Progenitor cell of endocrine pancreas (in vitro differentiated cells): ENCODE measurements around the gene CFDP1. TPM values are rescaled to one million over a fixed set of nuclear protein-coding genes. Genes with fewer than 3 reads are reported as not detected.
A peak's percentile ranks its signal among the peaks of the same experiment; 100 is the strongest.

Experiments used
- DNase-seq: peaks from one replicate; pipeline ENCODE4 v3.0.0; 2021; ENCODE audit warnings: low spot score; ENCODE audit not compliant: unreplicated experiment
- H3K27ac Mint-ChIP-seq: 2 replicates; pipeline ENCODE4 v1.8.0; 2021; ENCODE audit warnings: mild to moderate bottlenecking, moderate library complexity, mixed read lengths
- H3K27me3 Mint-ChIP-seq: 2 replicates; pipeline ENCODE4 v1.8.0; 2021; ENCODE audit warnings: mixed read lengths
- H3K36me3 Mint-ChIP-seq: 2 replicates; pipeline ENCODE4 v1.8.0; 2022; ENCODE audit warnings: mixed read lengths; ENCODE audit not compliant: insufficient read depth
- H3K4me1 Mint-ChIP-seq: 2 replicates; pipeline ENCODE4 v1.8.0; 2021; ENCODE audit warnings: low read depth, mixed read lengths
- H3K4me3 Mint-ChIP-seq: 2 replicates; pipeline ENCODE4 v1.8.0; 2021; ENCODE audit warnings: low read depth, mild to moderate bottlenecking, moderate library complexity, mixed read lengths
- H3K9me3 Mint-ChIP-seq: 2 replicates; pipeline ENCODE4 v1.8.0; 2021; ENCODE audit warnings: low read depth, mixed read lengths
- CTCF ChIP-seq: fragments of 200-600 bp; sonication (generic); IDR thresholded peaks from one replicate; pipeline ENCODE4 v1.5.0; 2021; ENCODE audit warnings: antibody characterized with exemption, mild to moderate bottlenecking; ENCODE audit not compliant: unreplicated experiment
- total RNA-seq: library from RNA; stranded (reverse); gene quantifications from 2 replicates; pipeline ENCODE4 v1.2.1, GENCODE V29; 2021

CFDP1 gene
- total RNA-seq, 1 donor from 2014 or later = 94.6 TPM

GRCh38 chr16:75254359-75254837, 178.9 kb downstream of the CFDP1 start:
- Mint-ChIP-seq H3K4me3 (no peak overlapping the region), H3K9me3 (no peaks in the 10 kb centered on the region), H3K27me3 (no peaks in the 10 kb centered on the region), H3K4me1 (peaks cover 23% of the 10 kb centered on the region), H3K27ac (no peak overlapping the region), H3K36me3 (no peaks in the 10 kb centered on the region)
- TF ChIP-seq CTCF = no peak
- no peak for DNase-seq

DNA sequence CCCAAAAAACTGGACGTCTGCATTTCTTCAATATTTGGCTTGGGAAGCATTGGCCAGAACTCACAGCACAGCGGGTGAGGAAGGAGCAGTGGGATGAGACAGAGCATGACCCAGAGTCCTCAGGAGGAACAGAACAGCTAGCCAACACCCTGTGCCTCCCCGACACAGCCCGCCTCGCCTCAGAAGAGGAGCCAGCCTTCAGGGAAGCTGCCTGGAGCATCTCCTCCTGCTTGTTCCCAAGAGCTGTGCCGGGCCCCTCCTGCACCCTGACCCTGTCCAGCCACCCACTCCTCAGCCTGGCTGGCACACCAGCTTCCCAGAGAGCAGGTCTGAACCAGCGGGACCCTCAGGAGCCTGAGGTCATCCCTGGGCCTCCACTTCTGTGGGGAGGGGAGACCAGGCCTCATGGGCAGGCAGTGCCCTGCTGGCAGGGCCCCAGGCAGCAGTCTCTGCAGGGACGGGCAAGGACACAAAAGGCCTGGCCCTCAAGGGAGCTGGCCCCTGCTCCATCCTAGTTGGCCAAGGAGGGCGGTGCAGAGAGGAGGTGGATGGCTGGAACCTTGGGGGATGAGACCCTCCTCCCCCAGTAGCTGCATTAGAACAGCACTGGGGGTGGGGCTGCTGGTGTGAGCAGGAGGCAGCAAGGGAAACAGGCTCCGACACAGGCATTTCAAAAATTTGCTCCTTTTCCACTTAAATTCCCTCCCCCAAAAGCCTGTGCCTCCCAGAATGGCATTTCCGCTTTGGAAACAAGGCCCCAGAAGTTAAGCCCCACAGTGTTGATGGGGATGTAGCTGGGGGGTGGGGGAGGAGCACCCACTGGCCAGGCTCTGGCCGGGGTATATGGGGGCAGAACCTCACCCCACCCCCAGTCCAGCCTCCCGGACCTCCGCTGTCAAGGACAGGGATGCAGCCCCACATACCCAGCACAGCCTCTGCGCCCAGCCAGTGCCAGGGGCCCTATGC, 180.1 kb downstream of the CFDP1 start:
- Mint-ChIP-seq H3K27me3 (no peaks in the 10 kb centered on the region), H3K36me3 (no peaks in the 10 kb centered on the region), H3K27ac (no peak overlapping the region), H3K9me3 (no peaks in the 10 kb centered on the region), H3K4me3 (no peak overlapping the region), H3K4me1 (peaks cover 23% of the 10 kb centered on the region)
- no peak for TF ChIP-seq CTCF
- DNase-seq = no peak

- H3K36me3 Mint-ChIP-seq = no peaks in the 10 kb centered on the region
- H3K27me3 Mint-ChIP-seq = no peaks in the 10 kb centered on the region
- peak overlapping the region; percentile 92 for H3K27ac Mint-ChIP-seq
- H3K4me3 Mint-ChIP-seq = peak overlapping the region; percentile 75
- no peaks in the 10 kb centered on the region for H3K9me3 Mint-ChIP-seq
- H3K4me1 Mint-ChIP-seq = peaks cover 25% of the 10 kb centered on the region
- no peak for TF ChIP-seq CTCF
- no peak for DNase-seq
Observed at GRCh38 chr16:75252049-75252864, 181.0 kb downstream of the CFDP1 start.

- no peaks in the 10 kb centered on the region for H3K9me3 Mint-ChIP-seq
- DNase-seq = peak; percentile 86
- peak within 1 kb of the TSS; percentile 82 for H3K4me3 Mint-ChIP-seq
- H3K27me3 Mint-ChIP-seq = no peaks in the 10 kb centered on the region
- H3K36me3 Mint-ChIP-seq = no peaks in the 10 kb centered on the region
- TF ChIP-seq CTCF = no peak
- peaks cover 26% of the 10 kb centered on the region for H3K4me1 Mint-ChIP-seq
- peak within 1 kb of the TSS; percentile 92 for H3K27ac Mint-ChIP-seq
Observed at GRCh38 chr16:75251280-75252048, 181.8 kb downstream of the CFDP1 start, which contains the start of gene BCAR1. TSS of gene BCAR1 (minus strand) at chr16:75251624. CDS start at chr16:75251482, 142 bp downstream.
